ENCODE data around the gene OXSR1.

DNA sequence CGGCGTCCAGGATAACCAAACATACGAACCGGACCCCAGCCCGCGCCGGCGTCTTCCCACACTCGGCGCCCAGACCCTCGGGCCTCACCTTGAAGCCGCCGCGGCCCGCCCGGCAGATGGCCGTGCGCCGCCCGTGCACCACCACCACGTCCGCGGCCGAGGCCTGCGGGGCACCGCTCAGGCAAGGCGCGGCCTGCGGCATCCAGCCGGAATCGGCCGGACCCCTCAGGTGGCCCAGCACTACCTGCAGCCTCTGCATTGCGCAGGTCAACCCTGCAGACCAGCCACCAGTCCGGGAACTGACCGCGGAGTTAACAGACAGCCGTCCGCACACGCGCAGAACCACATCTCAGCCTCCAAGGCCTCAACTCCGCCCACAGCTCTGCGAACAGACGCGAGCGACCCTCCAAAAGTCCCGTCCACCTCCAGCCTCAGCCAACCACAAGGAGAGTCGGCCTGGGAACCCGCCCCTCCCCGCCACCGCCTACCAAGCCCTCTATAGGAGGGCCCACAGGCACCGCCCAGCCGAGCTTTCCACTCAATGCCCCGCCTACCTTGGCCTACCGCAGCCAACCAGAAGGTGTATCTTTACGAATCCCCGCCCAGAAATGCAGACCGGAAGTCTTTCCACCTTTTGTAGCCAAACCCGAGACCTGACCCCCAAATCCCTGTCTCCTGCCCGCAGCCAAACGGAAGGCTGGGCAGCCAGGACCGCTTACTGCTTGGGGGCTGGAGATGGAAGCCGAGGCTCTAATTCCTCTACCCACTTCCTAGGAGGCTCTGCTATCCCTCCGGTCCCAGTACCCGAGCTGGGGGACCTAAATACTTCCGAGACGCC is 28.3 kb upstream of the OXSR1 start, which contains the start of gene ACAA1:
- TF ChIP-seq POLR2A (IDR thresholded peaks at IDR 0.05; ENCODE audit: low read length) = peak; percentile 90
- TF ChIP-seq, protein P1, sequence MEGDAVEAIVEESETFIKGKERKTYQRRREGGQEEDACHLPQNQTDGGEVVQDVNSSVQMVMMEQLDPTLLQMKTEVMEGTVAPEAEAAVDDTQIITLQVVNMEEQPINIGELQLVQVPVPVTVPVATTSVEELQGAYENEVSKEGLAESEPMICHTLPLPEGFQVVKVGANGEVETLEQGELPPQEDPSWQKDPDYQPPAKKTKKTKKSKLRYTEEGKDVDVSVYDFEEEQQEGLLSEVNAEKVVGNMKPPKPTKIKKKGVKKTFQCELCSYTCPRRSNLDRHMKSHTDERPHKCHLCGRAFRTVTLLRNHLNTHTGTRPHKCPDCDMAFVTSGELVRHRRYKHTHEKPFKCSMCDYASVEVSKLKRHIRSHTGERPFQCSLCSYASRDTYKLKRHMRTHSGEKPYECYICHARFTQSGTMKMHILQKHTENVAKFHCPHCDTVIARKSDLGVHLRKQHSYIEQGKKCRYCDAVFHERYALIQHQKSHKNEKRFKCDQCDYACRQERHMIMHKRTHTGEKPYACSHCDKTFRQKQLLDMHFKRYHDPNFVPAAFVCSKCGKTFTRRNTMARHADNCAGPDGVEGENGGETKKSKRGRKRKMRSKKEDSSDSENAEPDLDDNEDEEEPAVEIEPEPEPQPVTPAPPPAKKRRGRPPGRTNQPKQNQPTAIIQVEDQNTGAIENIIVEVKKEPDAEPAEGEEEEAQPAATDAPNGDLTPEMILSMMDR (IDR thresholded peaks at IDR 0.05) = no peak
- TF ChIP-seq NR3C1 (IDR thresholded peaks at IDR 0.05) = no peak
- TF ChIP-seq SREBF2 (IDR thresholded peaks at IDR 0.05) = no peak
- TF ChIP-seq EP300 (IDR thresholded peaks at IDR 0.05) = no peak
- TF ChIP-seq CEBPB (IDR thresholded peaks at IDR 0.05) = no peak
- TF ChIP-seq HOXB13 (CRISPR knock-in tag; IDR thresholded peaks at IDR 0.05; ENCODE audit: low read depth) = no peak
- no peak for TF ChIP-seq MYC (IDR thresholded peaks at IDR 0.05; ENCODE audit: borderline replicate concordance, low read length)
- TF ChIP-seq RAD21 (conservative IDR thresholded peaks at IDR 0.05 in 1 of 2, IDR thresholded peaks at IDR 0.05 in 1 of 2) = no peak
- TF ChIP-seq RFX5 (IDR thresholded peaks at IDR 0.05) = no peak
- TF ChIP-seq, protein P2, sequence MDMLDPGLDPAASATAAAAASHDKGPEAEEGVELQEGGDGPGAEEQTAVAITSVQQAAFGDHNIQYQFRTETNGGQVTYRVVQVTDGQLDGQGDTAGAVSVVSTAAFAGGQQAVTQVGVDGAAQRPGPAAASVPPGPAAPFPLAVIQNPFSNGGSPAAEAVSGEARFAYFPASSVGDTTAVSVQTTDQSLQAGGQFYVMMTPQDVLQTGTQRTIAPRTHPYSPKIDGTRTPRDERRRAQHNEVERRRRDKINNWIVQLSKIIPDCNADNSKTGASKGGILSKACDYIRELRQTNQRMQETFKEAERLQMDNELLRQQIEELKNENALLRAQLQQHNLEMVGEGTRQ (IDR thresholded peaks at IDR 0.05) = no peak
